T-cell (primary cell): ENCODE measurements around the gene UBQLN4. TPM values are rescaled to one million over a fixed set of nuclear protein-coding genes. Genes with fewer than 3 reads are reported as not detected.

Experiments used
- ATAC-seq, 4 experiments: fragments of 200-7000 bp in 3 of 4; fragments of 150-1000 bp in 1 of 4; cut with Tn5 transposase; replicated peaks in 1 of 4; 1 replicate in 3 of 4; 2 replicates in 1 of 4; pipeline ENCODE4 v1.10.0; 2021; ENCODE audit warnings: moderate library complexity in 3 of 4, mild to moderate bottlenecking in 2 of 4, moderate number of reproducible peaks in 1 of 4
- CTCF ChIA-PET, 2 donors: fragments of 300-600 bp; sonication (Branson Sonifier 250); formaldehyde crosslinking; loops; one replicate each; lab custom pipeline; 2022; ENCODE audit warnings: antibody characterized with exemption in 2 of 2; lab: Charles Lee
- POLR2A ChIA-PET, 2 donors: fragments of 300-600 bp; sonication (Branson Sonifier 250); formaldehyde crosslinking; loops; one replicate each; lab custom pipeline; 2022; ENCODE audit warnings: antibody characterized with exemption in 2 of 2; lab: Charles Lee
- DNase-seq, 35 experiments: peaks; one replicate each; pipeline versions ENCODE4 v3.0.0 to v3.0.0-alpha.2; 2013 to 2023
- H3K27ac ChIP-seq: one replicate; pipeline ENCODE4 v1.5.1; 2013; ENCODE audit warnings: low read length
- H3K27me3 ChIP-seq, 2 experiments: replicated peaks in 1 of 2; 1 replicate in 1 of 2; 2 replicates in 1 of 2; pipeline versions ENCODE4 v1.6.1 to v1.7.0; 2013; ENCODE audit warnings: low read length in 1 of 2, mixed read lengths in 1 of 2; ENCODE audit not compliant: control insufficient read depth in 2 of 2, insufficient read depth in 2 of 2; ENCODE audit errors: extremely low read depth in 1 of 2
- H3K36me3 ChIP-seq, 2 donors: 1 replicate in 1 of 2; 2 replicates in 1 of 2; pipeline versions ENCODE4 v1.6.1 to v1.7.0; 2013; ENCODE audit warnings: low read length in 1 of 2; ENCODE audit not compliant: control insufficient read depth in 2 of 2, insufficient read depth in 1 of 2; ENCODE audit errors: extremely low read depth in 1 of 2
- H3K4me1 ChIP-seq, 2 experiments: 1 replicate in 1 of 2; 2 replicates in 1 of 2; pipeline versions ENCODE4 v1.6.1 to v1.7.0; 2013; ENCODE audit warnings: low read length in 2 of 2, mixed read lengths in 1 of 2; ENCODE audit not compliant: insufficient read depth in 2 of 2, control insufficient read depth in 1 of 2; ENCODE audit errors: extremely low read depth in 1 of 2
- H3K4me3 ChIP-seq, 2 donors: 1 replicate in 1 of 2; 2 replicates in 1 of 2; pipeline versions ENCODE4 v1.5.1 to v1.7.0; 2013; ENCODE audit warnings: mild to moderate bottlenecking in 2 of 2, low read length in 1 of 2, moderate library complexity in 1 of 2; ENCODE audit not compliant: control insufficient read depth in 1 of 2; ENCODE audit errors: extremely low read depth in 1 of 2
- H3K9me3 ChIP-seq: 2 replicates; pipeline ENCODE4 v1.7.0; 2013
- H3K27ac Mint-ChIP-seq, 2 donors: one replicate each; pipeline ENCODE4 v1.8.0; 2020 to 2021; ENCODE audit warnings: mild to moderate bottlenecking in 2 of 2, mixed read lengths in 2 of 2
- H3K27me3 Mint-ChIP-seq, 2 donors: one replicate each; pipeline ENCODE4 v1.8.0; 2021 to 2022; ENCODE audit warnings: mixed read lengths in 2 of 2
- H3K36me3 Mint-ChIP-seq: one replicate; pipeline ENCODE4 v1.8.0; 2021; ENCODE audit warnings: mixed read lengths
- H3K4me1 Mint-ChIP-seq, 3 donors: one replicate each; pipeline ENCODE4 v1.8.0; 2020 to 2022; ENCODE audit warnings: mixed read lengths in 3 of 3, mild to moderate bottlenecking in 1 of 3
- H3K4me3 Mint-ChIP-seq, 3 donors: one replicate each; pipeline ENCODE4 v1.8.0; 2020 to 2022; ENCODE audit warnings: mild to moderate bottlenecking in 3 of 3, mixed read lengths in 3 of 3, moderate library complexity in 3 of 3
- H3K9me3 Mint-ChIP-seq, 3 donors: one replicate each; pipeline ENCODE4 v1.8.0; 2020 to 2022; ENCODE audit warnings: mixed read lengths in 3 of 3
- WGBS: methylation state at CpG from one replicate; pipeline ENCODE4 v1.1.5; 2013; ENCODE audit warnings: missing lambda C conversion rate; ENCODE audit not compliant: insufficient coverage; 5-methylcytosine and 5-hydroxymethylcytosine counted together
- total RNA-seq, 35 experiments: library from RNA in 6 of 35; stranded (reverse) in 6 of 35; fragments of 120-200 nt in 1 of 35; gene quantifications; one replicate each; pipeline versions ENCODE4 v1.2.1 to v1.2.4 and lab custom pipeline; 2013 to 2026

The UBQLN4 gene
- total RNA-seq, 5 donors from 2014 or later (not counting 1 experiment from before 2014, with no cell fraction given): 21.9 to 39.6 (median 37.9) TPM

- no peaks in the 10 kb centered on the region for H3K27me3 Mint-ChIP-seq
Observed at GRCh38 chr1:155990005-155990739, 63.4 kb downstream of the UBQLN4 start.

GRCh38 chr1:155989242-155990004 lies 64.2 kb downstream of the UBQLN4 start:
- H3K4me3 Mint-ChIP-seq: no peak overlapping the region
- no peaks in the 10 kb centered on the region for H3K27me3 Mint-ChIP-seq
- WGBS: 59% methylated on average over 8 of the region's 9 CpGs
- ChIA-PET POLR2A (interaction anchor here (0.5 to 1.0 kb wide), 3 partner anchors 34 to 201 kb away, joined by 3 to 5 read pairs (median 5); no protein-coding TSS in a partner anchor), CTCF (interaction anchor here (0.6 to 2.0 kb wide), 14 partner anchors 8 to 716 kb away, joined by 3 to 19 read pairs (median 4); partner anchors contain the start of genes ARHGEF2 (in 1 of the 2) and CLK2 (in 1 of the 2))
- Histone ChIP-seq H3K36me3 (no peaks in the 10 kb centered on the region), H3K27me3 (no peaks in the 10 kb centered on the region), H3K27ac (no peak overlapping the region), H3K4me1 (peaks cover 0 to 13% of the 10 kb centered on the region in 2 experiments), H3K9me3 (no peaks in the 10 kb centered on the region), H3K4me3 (no peak overlapping the region)
- peak; percentile 94 to 98 (median 98) for ATAC-seq
- peak; percentile 58 to 90 (median 74) for DNase-seq
- H3K36me3 Mint-ChIP-seq: no peaks in the 10 kb centered on the region
- H3K4me1 Mint-ChIP-seq: peaks cover 8 to 15% (median 14%) of the 10 kb centered on the region in 3 donors
- H3K9me3 Mint-ChIP-seq: no peaks in the 10 kb centered on the region
- peak overlapping the region in 1 of 2 donors; percentile 62 for H3K27ac Mint-ChIP-seq

More at GRCh38 chr1:155990005-155990739, 63.4 kb downstream of the UBQLN4 start:
- Histone ChIP-seq H3K27me3 (no peaks in the 10 kb centered on the region), H3K9me3 (no peaks in the 10 kb centered on the region), H3K4me1 (peaks cover 0 to 13% of the 10 kb centered on the region in 2 experiments), H3K4me3 (no peak overlapping the region), H3K27ac (no peak overlapping the region), H3K36me3 (no peaks in the 10 kb centered on the region)
- H3K27ac Mint-ChIP-seq: no peak overlapping the region
- no peak for DNase-seq
- ChIA-PET POLR2A (interaction anchor here (0.5 to 1.0 kb wide), 4 partner anchors 35 to 202 kb away, joined by 3 to 5 read pairs (median 4); no protein-coding TSS in a partner anchor), CTCF (interaction anchor here (0.6 to 2.0 kb wide), 15 partner anchors 9 to 717 kb away, joined by 3 to 19 read pairs (median 4); partner anchors contain the start of genes ARHGEF2 (in 1 of the 2) and CLK2 (in 1 of the 2))
- H3K9me3 Mint-ChIP-seq: no peaks in the 10 kb centered on the region
- ATAC-seq: no peak
- no peak overlapping the region for H3K4me3 Mint-ChIP-seq
- 83% methylated on average over 1 of the region's 6 CpGs for WGBS
- no peaks in the 10 kb centered on the region for H3K36me3 Mint-ChIP-seq
- peaks cover 8 to 13% (median 12%) of the 10 kb centered on the region in 3 donors for H3K4me1 Mint-ChIP-seq

Other genes starting within 250 kb of the UBQLN4 start
- 100 to 1,000 TPM; 101 to 113 (median 105) TPM for gene GON4L, start 196.6 kb downstream of the UBQLN4 start, total RNA-seq
- 10 to 100 TPM in 2 of 5 donors, 1 to 10 TPM in 3; 8.6 to 19.8 (median 9.0) TPM for gene SYT11, start 194.2 kb downstream of the UBQLN4 start, total RNA-seq
- 10 to 100 TPM; 35.3 to 56.4 (median 39.2) TPM for gene RIT1, start 142.4 kb downstream of the UBQLN4 start, total RNA-seq
- gene KHDC4, start 119.4 kb downstream of the UBQLN4 start, total RNA-seq: 100 to 1,000 TPM in 1 of 5 donors, 10 to 100 TPM in 4; 44.5 to 102 (median 85.6) TPM
- gene RXFP4, start 112.2 kb downstream of the UBQLN4 start, total RNA-seq: not detected
- gene ARHGEF2, start 75.3 kb downstream of the UBQLN4 start, total RNA-seq: 100 to 1,000 TPM; 110 to 174 (median 167) TPM
- 100 to 1,000 TPM; 230 to 238 (median 232) TPM for gene SSR2, start 32.8 kb downstream of the UBQLN4 start, total RNA-seq
- 10 to 100 TPM; 21.5 to 37.8 (median 35.2) TPM for gene LAMTOR2, start 984 bp upstream of the UBQLN4 start, total RNA-seq
- gene RAB25, start 7.4 kb upstream of the UBQLN4 start, total RNA-seq: 1 to 10 TPM in 3 of 5 donors, under 1 TPM in 2; 0.26 to 2.3 (median 1.9) TPM
- gene MEX3A, start 28.7 kb upstream of the UBQLN4 start, total RNA-seq: under 1 TPM; 0.03 to 0.58 (median 0.20) TPM
- gene LMNA, start 60.9 kb upstream of the UBQLN4 start, total RNA-seq: 100 to 1,000 TPM in 2 of 5 donors, 10 to 100 TPM in 3; 40.3 to 970 (median 57.3) TPM
- 10 to 100 TPM in 1 of 5 donors, 1 to 10 TPM in 4; 1.5 to 12.0 (median 2.2) TPM for gene SEMA4A, start 99.8 kb upstream of the UBQLN4 start, total RNA-seq
- gene SLC25A44, start 140.3 kb upstream of the UBQLN4 start, total RNA-seq: 10 to 100 TPM; 16.8 to 24.5 (median 21.4) TPM
- 10 to 100 TPM; 54.7 to 58.7 (median 57.6) TPM for gene PMF1, start 159.2 kb upstream of the UBQLN4 start, total RNA-seq
- 1 to 10 TPM; 1.8 to 7.1 (median 5.2) TPM for gene BGLAP, start 188.4 kb upstream of the UBQLN4 start, total RNA-seq
- gene PAQR6, start 194.3 kb upstream of the UBQLN4 start, total RNA-seq: 1 to 10 TPM; 2.5 to 3.1 (median 2.9) TPM
- gene SMG5, start 229.0 kb upstream of the UBQLN4 start, total RNA-seq: 10 to 100 TPM; 60.5 to 84.2 (median 81.3) TPM
- 10 to 100 TPM in 3 of 5 donors, 1 to 10 TPM in 2; 4.9 to 17.6 (median 17.3) TPM for gene TMEM79, start 230.5 kb upstream of the UBQLN4 start, total RNA-seq
- gene GLMP, start 241.9 kb upstream of the UBQLN4 start, total RNA-seq: 10 to 100 TPM; 18.7 to 25.4 (median 24.1) TPM
- under 1 TPM in 2 of 5 donors, not detected in 3; 0.39 to 0.88 TPM for gene VHLL, start 245.5 kb upstream of the UBQLN4 start, total RNA-seq